Stimulated activated naive CD8-positive, alpha-beta T cell treated with anti-CD3 and anti-CD28 coated beads, Interleukin-15, Interleukin-2, amounts not matched to agents 100 ng/mL and 50 ng/mL, for 24 hours (primary cell): ENCODE data around the gene CPM.
A peak's percentile ranks its signal among the peaks of the same experiment; 100 is the strongest.
"Not testable (repeated sequence)": the region's sequence is repeated elsewhere in the genome, so short reads cannot be mapped to it uniquely, and the experiment has no call there.

Experiments used
- H3K27ac Mint-ChIP-seq: one replicate; pipeline ENCODE4 v1.8.0; 2021; ENCODE audit warnings: mild to moderate bottlenecking, mixed read lengths
- H3K27me3 Mint-ChIP-seq: one replicate; pipeline ENCODE4 v1.8.0; 2021; ENCODE audit warnings: mixed read lengths
- H3K36me3 Mint-ChIP-seq: one replicate; pipeline ENCODE4 v1.8.0; 2021; ENCODE audit warnings: low read depth, mixed read lengths
- H3K4me1 Mint-ChIP-seq: one replicate; pipeline ENCODE4 v1.8.0; 2021; ENCODE audit warnings: low read depth, mixed read lengths
- H3K4me3 Mint-ChIP-seq: one replicate; pipeline ENCODE4 v1.8.0; 2021; ENCODE audit warnings: mild to moderate bottlenecking, mixed read lengths
- H3K9me3 Mint-ChIP-seq: one replicate; pipeline ENCODE4 v1.8.0; 2021; ENCODE audit warnings: mixed read lengths

Gene CPM

GRCh38 chr12:68831751-68832503, 101.0 kb downstream of the CPM start:
- Mint-ChIP-seq H3K36me3 (peaks cover 57% of the 10 kb centered on the region), H3K4me3 (no peak overlapping the region), H3K4me1 (peaks cover 26% of the 10 kb centered on the region), H3K27me3 (no peaks in the 10 kb centered on the region), H3K27ac (no peak overlapping the region), H3K9me3 (no peaks in the 10 kb centered on the region)

- Mint-ChIP-seq H3K4me1 (peaks cover 28% of the 10 kb centered on the region), H3K9me3 (no peaks in the 10 kb centered on the region), H3K36me3 (peaks cover 57% of the 10 kb centered on the region), H3K4me3 (no peak overlapping the region), H3K27ac (no peak overlapping the region), H3K27me3 (no peaks in the 10 kb centered on the region)
Measured at GRCh38 chr12:68831272-68831671, 101.7 kb downstream of the CPM start.

- no peak overlapping the region for H3K27ac Mint-ChIP-seq
- no peaks in the 10 kb centered on the region for H3K27me3 Mint-ChIP-seq
- H3K4me3 Mint-ChIP-seq = no peak overlapping the region
- no peaks in the 10 kb centered on the region for H3K9me3 Mint-ChIP-seq
- peaks cover 28% of the 10 kb centered on the region for H3K4me1 Mint-ChIP-seq
- peaks cover 65% of the 10 kb centered on the region for H3K36me3 Mint-ChIP-seq
Measured at GRCh38 chr12:68828672-68829068, 104.3 kb downstream of the CPM start.

- Mint-ChIP-seq H3K27me3 (no peaks in the 10 kb centered on the region), H3K4me1 (peaks cover 28% of the 10 kb centered on the region), H3K27ac (no peak overlapping the region), H3K36me3 (peaks cover 68% of the 10 kb centered on the region), H3K4me3 (no peak overlapping the region), H3K9me3 (no peaks in the 10 kb centered on the region)
Measured at GRCh38 chr12:68827895-68828671, 104.9 kb downstream of the CPM start.

DNA sequence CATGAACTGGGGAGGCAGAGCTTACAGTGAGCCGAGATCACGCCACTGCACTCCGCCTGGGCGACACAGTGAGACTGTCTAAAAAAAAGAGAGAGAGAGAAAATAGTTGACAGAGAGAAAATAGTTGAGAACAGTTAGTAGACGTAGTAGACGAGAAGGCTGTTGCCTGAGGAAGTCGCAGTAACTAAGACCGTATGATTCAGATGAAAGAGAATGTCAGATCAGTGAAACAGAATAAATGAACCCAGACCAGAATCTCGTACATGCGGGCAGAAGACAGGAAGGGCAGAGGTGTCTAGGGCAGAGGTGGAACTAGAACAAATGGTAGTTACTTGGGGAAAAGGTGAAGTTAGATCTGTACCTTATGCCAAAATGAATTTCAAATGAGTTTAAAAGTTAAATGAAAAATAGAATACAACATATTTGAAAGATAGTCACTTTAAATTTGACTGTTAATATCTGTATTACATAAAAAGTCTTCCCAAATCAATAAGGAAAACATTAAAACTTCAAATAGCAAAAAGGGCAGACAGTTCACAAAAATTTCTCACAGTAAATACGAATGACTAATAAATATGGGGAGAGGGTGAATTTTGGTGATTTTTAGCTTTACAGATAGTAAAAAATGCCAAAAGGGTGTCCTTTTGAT, 107.3 kb downstream of the CPM start:
- H3K27me3 Mint-ChIP-seq = no peaks in the 10 kb centered on the region
- H3K27ac Mint-ChIP-seq = peak overlapping the region; percentile 56
- peaks cover 28% of the 10 kb centered on the region for H3K4me1 Mint-ChIP-seq
- H3K4me3 Mint-ChIP-seq = no peak overlapping the region
- no peaks in the 10 kb centered on the region for H3K9me3 Mint-ChIP-seq
- peaks cover 68% of the 10 kb centered on the region for H3K36me3 Mint-ChIP-seq

- H3K36me3 Mint-ChIP-seq = peaks cover 72% of the 10 kb centered on the region
- no peak overlapping the region for H3K27ac Mint-ChIP-seq
- no peak overlapping the region for H3K4me3 Mint-ChIP-seq
Measured at GRCh38 chr12:68824597-68825250, 108.2 kb downstream of the CPM start.

GRCh38 chr12:68824131-68824530, 108.8 kb downstream of the CPM start:
- H3K9me3 Mint-ChIP-seq = no peaks in the 10 kb centered on the region
- peak overlapping the region; percentile 3 for H3K27ac Mint-ChIP-seq
- peaks cover 78% of the 10 kb centered on the region for H3K36me3 Mint-ChIP-seq
- peaks cover 23% of the 10 kb centered on the region for H3K4me1 Mint-ChIP-seq
- no peaks in the 10 kb centered on the region for H3K27me3 Mint-ChIP-seq
- no peak overlapping the region for H3K4me3 Mint-ChIP-seq

More at GRCh38 chr12:68824597-68825250, 108.2 kb downstream of the CPM start:
- no peaks in the 10 kb centered on the region for H3K27me3 Mint-ChIP-seq
- peaks cover 23% of the 10 kb centered on the region for H3K4me1 Mint-ChIP-seq
- no peaks in the 10 kb centered on the region for H3K9me3 Mint-ChIP-seq

DNA sequence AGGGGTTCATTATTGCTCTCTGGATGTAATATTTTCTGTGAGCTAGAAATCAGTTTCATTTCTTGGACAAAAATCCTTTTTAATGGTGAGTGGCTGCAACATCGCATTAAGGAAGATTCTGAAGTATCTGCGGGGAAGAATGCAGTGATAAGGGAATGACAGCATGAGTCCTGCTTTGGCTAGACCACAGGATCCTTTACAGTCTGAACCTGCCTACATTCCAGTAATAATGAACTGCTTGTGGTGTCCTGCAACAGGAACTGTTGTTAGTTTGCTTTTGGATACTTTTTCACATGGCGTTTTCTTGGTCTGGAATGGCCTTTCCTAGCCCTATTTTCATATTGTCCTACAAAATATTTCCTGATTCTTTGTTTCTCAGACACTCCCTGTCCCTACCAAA, 109.3 kb downstream of the CPM start:
- Mint-ChIP-seq H3K9me3 (no peaks in the 10 kb centered on the region), H3K27ac (peak overlapping the region; percentile 24), H3K4me3 (no peak overlapping the region), H3K27me3 (no peaks in the 10 kb centered on the region), H3K4me1 (peaks cover 23% of the 10 kb centered on the region), H3K36me3 (peaks cover 78% of the 10 kb centered on the region)

GRCh38 chr12:68821357-68822188, 111.4 kb downstream of the CPM start:
- Mint-ChIP-seq H3K27ac (peak overlapping the region; percentile 1), H3K4me3 (no peak overlapping the region), H3K4me1 (peaks cover 13% of the 10 kb centered on the region), H3K27me3 (no peaks in the 10 kb centered on the region), H3K9me3 (no peaks in the 10 kb centered on the region), H3K36me3 (peaks cover 74% of the 10 kb centered on the region)

- not testable (repeated sequence) for H3K27ac Mint-ChIP-seq, H3K4me3 Mint-ChIP-seq, H3K9me3 Mint-ChIP-seq, H3K27me3 Mint-ChIP-seq
- Mint-ChIP-seq H3K4me1 (peaks cover 15% of the 10 kb centered on the region), H3K36me3 (peaks cover 73% of the 10 kb centered on the region)
Measured at GRCh38 chr12:68819481-68819880, 113.5 kb downstream of the CPM start.

GRCh38 chr12:68815928-68816800, 116.8 kb downstream of the CPM start:
- no peak overlapping the region for H3K27ac Mint-ChIP-seq

DNA sequence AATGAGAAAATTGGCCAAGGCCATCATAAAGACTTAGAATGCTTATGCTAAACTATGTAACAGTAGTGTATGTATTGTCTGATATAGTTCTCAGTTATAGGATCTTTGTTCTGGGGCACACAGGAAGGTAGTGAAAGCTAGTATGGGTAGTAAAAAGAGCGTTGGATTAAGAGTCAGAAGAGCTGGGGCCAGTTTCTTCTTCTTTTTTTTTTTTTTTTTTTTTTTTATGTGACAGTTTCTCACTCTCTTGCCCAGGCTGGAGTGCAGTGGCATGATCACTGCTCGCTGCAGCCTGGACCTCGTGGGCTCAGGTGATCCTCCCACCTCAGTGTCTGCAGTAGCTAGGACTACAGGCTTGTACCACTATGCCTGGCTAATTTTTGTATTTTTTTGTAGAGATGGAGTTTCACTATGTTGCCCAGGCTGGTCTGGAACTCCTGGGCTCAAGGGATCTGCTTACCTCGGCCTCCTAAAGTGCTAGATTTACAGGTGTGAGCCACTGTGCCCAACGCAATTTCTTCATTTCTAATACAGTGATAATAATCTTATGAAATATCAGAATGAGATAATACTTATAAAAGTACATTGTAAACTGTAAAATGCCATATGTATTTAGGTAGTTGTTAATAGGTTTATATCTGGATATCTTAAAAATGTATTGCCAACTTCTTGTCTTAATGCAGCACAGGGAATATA, 117.6 kb downstream of the CPM start:
- Mint-ChIP-seq H3K27ac (peak overlapping the region; percentile 1), H3K9me3 (no peaks in the 10 kb centered on the region), H3K27me3 (no peaks in the 10 kb centered on the region), H3K36me3 (peaks cover 77% of the 10 kb centered on the region), H3K4me1 (peaks cover 45% of the 10 kb centered on the region), H3K4me3 (no peak overlapping the region)

More at GRCh38 chr12:68815928-68816800, 116.8 kb downstream of the CPM start:
- no peak overlapping the region for H3K4me3 Mint-ChIP-seq
- H3K9me3 Mint-ChIP-seq = no peaks in the 10 kb centered on the region
- H3K36me3 Mint-ChIP-seq = peaks cover 76% of the 10 kb centered on the region
- peaks cover 39% of the 10 kb centered on the region for H3K4me1 Mint-ChIP-seq
- no peaks in the 10 kb centered on the region for H3K27me3 Mint-ChIP-seq
